ENCODE measurements around the gene POTEC.
"Not testable (repeated sequence)": the region's sequence is repeated elsewhere in the genome, so short reads cannot be mapped to it uniquely, and the experiment has no call there.

- not testable (repeated sequence) for TF ChIP-seq EP300, CTCF (IDR thresholded peaks at IDR 0.05)
Observed at GRCh38 chr18:14465989-14466388, 77.4 kb downstream of the POTEC start.

Data from upper lobe of left lung (tissue), 4 donors.